Smooth muscle cell (in vitro differentiated cells): ENCODE results near the gene DNASE2. TPM values are rescaled to one million over a fixed set of nuclear protein-coding genes. Genes with fewer than 3 reads are reported as not detected.
"Not testable (repeated sequence)": the region's sequence is repeated elsewhere in the genome, so short reads cannot be mapped to it uniquely, and the experiment has no call there.

Source experiments
- DNase-seq: peaks from one replicate; lab custom pipeline; 2025; ENCODE audit not compliant: unreplicated experiment; lab: John Stamatoyannopoulos, UW
- H2AFZ ChIP-seq: fragments of 200-600 bp; sonication (generic); 2 replicates; pipeline ENCODE4 v1.6.0; 2016; ENCODE audit warnings: antibody characterized with exemption, low read depth, mild to moderate bottlenecking
- H3F3A ChIP-seq: fragments of 200-600 bp; sonication (generic); 2 replicates; pipeline ENCODE4 v1.6.0; 2017; ENCODE audit warnings: antibody characterized with exemption, low read depth
- H3K27ac ChIP-seq: fragments of 200-600 bp; sonication (generic); 2 replicates; pipeline ENCODE4 v1.5.1; 2016; ENCODE audit warnings: low read depth, mild to moderate bottlenecking
- H3K27me3 ChIP-seq: fragments of 200-600 bp; sonication (generic); 2 replicates; pipeline ENCODE4 v1.6.1; 2016; ENCODE audit warnings: low read depth, mild to moderate bottlenecking
- H3K36me3 ChIP-seq: fragments of 200-600 bp; sonication (generic); 2 replicates; pipeline ENCODE4 v1.5.1; 2016; ENCODE audit warnings: low read depth
- H3K4me1 ChIP-seq: fragments of 200-600 bp; sonication (generic); 2 replicates; pipeline ENCODE4 v1.5.1; 2016; ENCODE audit warnings: low read depth
- H3K4me2 ChIP-seq: fragments of 200-600 bp; sonication (generic); 2 replicates; pipeline ENCODE4 v1.6.0; 2016; ENCODE audit warnings: mild to moderate bottlenecking
- H3K4me3 ChIP-seq: fragments of 200-600 bp; sonication (generic); 2 replicates; pipeline ENCODE4 v1.5.1; 2016; ENCODE audit warnings: mild to moderate bottlenecking
- H3K79me2 ChIP-seq: fragments of 200-600 bp; sonication (generic); 2 replicates; pipeline ENCODE4 v1.6.0; 2016; ENCODE audit warnings: low read depth, mild to moderate bottlenecking
- H3K9ac ChIP-seq: fragments of 200-600 bp; sonication (generic); 2 replicates; pipeline ENCODE4 v1.6.0; 2016; ENCODE audit warnings: low read depth
- H3K9me3 ChIP-seq: fragments of 200-600 bp; sonication (generic); replicated peaks from 2 replicates; pipeline ENCODE4 v1.5.1; 2016; ENCODE audit warnings: low read depth
- H4K20me1 ChIP-seq: fragments of 200-600 bp; sonication (generic); 2 replicates; pipeline ENCODE4 v1.6.0; 2016; ENCODE audit warnings: low read depth
- WGBS: methylation state at CpG from one replicate; pipeline ENCODE4 v1.1.7; 2016; ENCODE audit warnings: low lambda C conversion rate; 5-methylcytosine and 5-hydroxymethylcytosine counted together
- polyA plus RNA-seq: library from polyadenylated mRNA; unstranded; fragments of >200 nt; fragmentation: Nextera tagmentation; extraction: Ambion mirVana; gene quantifications from 2 replicates; pipeline ENCODE4 v1.2.1, GENCODE V29; 2016
- total RNA-seq: library from RNA; depleted of rRNA; stranded (reverse); fragments of >200 nt; gene quantifications from 2 replicates; pipeline ENCODE4 v1.2.3, GENCODE V29; 2014
- TF ChIP-seq, protein P1 (sequence below): fragments of 200-600 bp; sonication (generic); IDR thresholded peaks from 2 replicates; pipeline ENCODE4 v1.5.1; 2017; ENCODE audit warnings: borderline replicate concordance, mild to moderate bottlenecking, antibody characterized with exemption; ENCODE audit not compliant: insufficient read depth, poor library complexity, severe bottlenecking

The DNASE2 gene
- total and polyA plus RNA-seq, 2 experiments from 2014 or later: 19.5 to 44.9 TPM

GRCh38 chr19:12858041-12858928, 23.0 kb downstream of the DNASE2 start:
- Histone ChIP-seq H3K9me3 (no peaks in the 10 kb centered on the region), H3F3A (no peaks in the 10 kb centered on the region), H3K9ac (no peak overlapping the region), H3K79me2 (no peaks in the 10 kb centered on the region), H3K4me2 (no peak overlapping the region), H3K36me3 (no peaks in the 10 kb centered on the region), H3K27me3 (no peaks in the 10 kb centered on the region), H3K4me1 (no peaks in the 10 kb centered on the region), H3K27ac (no peak overlapping the region), H2AFZ (no peak overlapping the region), H3K4me3 (no peak overlapping the region), H4K20me1 (no peaks in the 10 kb centered on the region)
- 96% methylated on average over 35 of the region's 35 CpGs for WGBS
- TF ChIP-seq, protein P1, sequence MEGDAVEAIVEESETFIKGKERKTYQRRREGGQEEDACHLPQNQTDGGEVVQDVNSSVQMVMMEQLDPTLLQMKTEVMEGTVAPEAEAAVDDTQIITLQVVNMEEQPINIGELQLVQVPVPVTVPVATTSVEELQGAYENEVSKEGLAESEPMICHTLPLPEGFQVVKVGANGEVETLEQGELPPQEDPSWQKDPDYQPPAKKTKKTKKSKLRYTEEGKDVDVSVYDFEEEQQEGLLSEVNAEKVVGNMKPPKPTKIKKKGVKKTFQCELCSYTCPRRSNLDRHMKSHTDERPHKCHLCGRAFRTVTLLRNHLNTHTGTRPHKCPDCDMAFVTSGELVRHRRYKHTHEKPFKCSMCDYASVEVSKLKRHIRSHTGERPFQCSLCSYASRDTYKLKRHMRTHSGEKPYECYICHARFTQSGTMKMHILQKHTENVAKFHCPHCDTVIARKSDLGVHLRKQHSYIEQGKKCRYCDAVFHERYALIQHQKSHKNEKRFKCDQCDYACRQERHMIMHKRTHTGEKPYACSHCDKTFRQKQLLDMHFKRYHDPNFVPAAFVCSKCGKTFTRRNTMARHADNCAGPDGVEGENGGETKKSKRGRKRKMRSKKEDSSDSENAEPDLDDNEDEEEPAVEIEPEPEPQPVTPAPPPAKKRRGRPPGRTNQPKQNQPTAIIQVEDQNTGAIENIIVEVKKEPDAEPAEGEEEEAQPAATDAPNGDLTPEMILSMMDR: no peak
- no peak for DNase-seq

DNA sequence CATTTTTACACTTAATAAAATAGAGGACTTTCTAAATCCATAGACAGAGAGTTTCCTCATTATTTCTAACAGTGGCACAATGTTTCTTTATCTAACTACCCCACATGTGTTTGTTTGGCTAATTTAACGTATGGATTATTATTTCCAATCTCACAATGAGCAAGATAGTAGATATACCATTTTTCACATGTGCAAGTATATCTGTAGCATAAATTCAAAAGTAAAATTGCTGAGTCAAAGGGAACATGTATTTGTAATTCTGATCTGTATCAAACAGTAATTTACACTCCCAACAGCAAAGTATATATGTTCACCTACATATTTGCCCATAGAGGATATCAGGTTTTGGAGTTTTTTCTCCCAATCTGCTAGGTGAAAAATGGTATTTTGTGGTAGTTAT, 24.6 kb downstream of the DNASE2 start:
- no peaks in the 10 kb centered on the region for H3K4me1 ChIP-seq
- H2AFZ ChIP-seq: no peak overlapping the region
- no peak for DNase-seq
- H3F3A ChIP-seq: no peaks in the 10 kb centered on the region
- no peaks in the 10 kb centered on the region for H3K9me3 ChIP-seq
- H3K36me3 ChIP-seq: no peaks in the 10 kb centered on the region
- H3K79me2 ChIP-seq: no peaks in the 10 kb centered on the region
- H4K20me1 ChIP-seq: no peaks in the 10 kb centered on the region
- no peak overlapping the region for H3K27ac ChIP-seq
- no peak overlapping the region for H3K4me3 ChIP-seq
- TF ChIP-seq, protein P1: no peak
- no peak overlapping the region for H3K9ac ChIP-seq
- 91% methylated on average over 1 of the region's 1 CpG for WGBS
- no peak overlapping the region for H3K4me2 ChIP-seq
- no peaks in the 10 kb centered on the region for H3K27me3 ChIP-seq

DNA sequence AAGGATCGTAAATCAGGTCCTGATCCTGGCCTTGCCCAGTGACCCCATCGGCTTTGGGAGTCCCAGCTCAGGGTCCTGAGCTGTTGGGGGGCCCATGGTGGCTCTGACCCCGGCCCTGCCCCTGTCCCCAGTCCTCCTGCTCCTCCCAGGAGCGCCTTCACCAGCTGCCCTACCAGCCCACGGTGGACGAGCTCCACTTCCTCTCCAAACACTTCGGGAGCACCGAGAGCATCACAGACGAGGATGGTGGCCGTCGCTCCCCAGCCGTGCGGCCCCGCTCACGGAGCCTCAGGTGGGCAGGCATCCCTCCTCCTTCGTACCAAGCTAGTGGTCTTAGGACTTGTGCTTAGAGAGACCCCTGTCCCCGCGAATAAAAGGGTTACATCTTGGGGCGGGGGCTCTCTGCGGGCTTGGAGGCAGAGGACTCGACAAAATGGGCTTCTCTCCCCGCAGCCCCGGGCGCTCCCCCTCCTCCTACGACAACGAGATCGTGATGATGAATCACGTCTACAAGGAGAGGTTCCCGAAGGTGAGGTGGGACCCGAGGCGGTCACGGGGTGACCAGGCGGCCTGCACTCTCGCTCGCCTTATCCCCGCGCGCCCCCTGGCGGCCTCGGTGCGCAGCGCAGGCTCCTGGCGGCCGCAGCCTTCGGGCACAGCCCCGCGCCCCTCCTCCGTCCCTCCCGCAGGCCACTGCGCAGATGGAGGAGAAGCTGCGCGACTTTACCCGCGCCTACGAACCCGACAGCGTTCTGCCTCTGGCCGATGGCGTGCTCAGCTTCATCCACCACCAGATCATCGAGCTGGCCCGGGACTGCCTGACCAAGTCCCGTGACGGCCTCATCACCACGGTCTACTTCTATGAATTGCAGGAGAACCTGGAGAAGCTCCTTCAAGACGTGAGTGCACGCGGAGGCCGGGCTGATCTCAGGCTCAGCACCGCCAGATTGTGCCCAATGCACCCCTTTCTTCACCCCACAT, 33.8 kb downstream of the DNASE2 start:
- Histone ChIP-seq H3K79me2 (no peaks in the 10 kb centered on the region), H3K9ac (peak overlapping the region; percentile 52), H3K27me3 (no peaks in the 10 kb centered on the region), H3K4me3 (peak overlapping the region; percentile 37), H2AFZ (peak overlapping the region; percentile 85), H3F3A (no peaks in the 10 kb centered on the region), H3K27ac (no peak overlapping the region), H3K4me1 (no peaks in the 10 kb centered on the region), H3K4me2 (peak overlapping the region; percentile 87), H4K20me1 (no peaks in the 10 kb centered on the region), H3K36me3 (no peaks in the 10 kb centered on the region), H3K9me3 (no peaks in the 10 kb centered on the region)
- DNase-seq: peak; percentile 87
- 20% methylated on average over 65 of the region's 69 CpGs for WGBS
- TF ChIP-seq, protein P1: peak; percentile 100

- H3K27me3 ChIP-seq, H3K4me1 ChIP-seq, H3K36me3 ChIP-seq, H2AFZ ChIP-seq, H3K4me3 ChIP-seq, H3K27ac ChIP-seq, H3K79me2 ChIP-seq, H3K9me3 ChIP-seq, H3K9ac ChIP-seq, H3K4me2 ChIP-seq, H4K20me1 ChIP-seq, DNase-seq, H3F3A ChIP-seq: not testable (repeated sequence)
- WGBS: 96% methylated on average over 7 of the region's 7 CpGs
These were observed 34.6 kb downstream of the DNASE2 start for GRCh38 chr19:12846613-12847012.
